Measurements from ENCODE around the gene WDR72. TPM values are rescaled to one million over a fixed set of nuclear protein-coding genes. Genes with fewer than 3 reads are reported as not detected.

WDR72 gene
- total RNA-seq, 2 experiments from 2014 or later = not detected

DNA sequence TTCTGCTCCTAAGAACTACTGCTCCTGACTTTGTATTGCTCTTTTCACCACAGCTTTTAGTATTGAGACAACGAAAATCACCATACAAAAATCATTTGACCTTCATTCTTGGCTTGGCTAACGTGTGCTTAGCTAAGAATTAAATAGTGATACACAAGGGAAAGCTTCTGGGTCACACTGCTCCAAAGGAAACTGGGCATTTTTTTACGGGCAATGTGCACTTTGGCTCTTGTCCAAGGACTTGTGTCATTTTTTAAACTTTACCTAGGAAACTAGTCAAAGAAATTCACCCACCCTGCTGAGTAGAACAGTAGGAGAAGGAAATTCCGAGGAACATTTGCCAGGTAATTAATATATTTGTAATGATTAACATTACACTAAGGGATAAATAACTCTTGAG, 19.8 kb downstream of the WDR72 start:
- DNase-seq (no peak), ATAC-seq (no peak)
- Mint-ChIP-seq H3K36me3 (ENCODE audit: low read depth) (no peaks in the 10 kb centered on the region), H3K27ac (no peak overlapping the region), H3K4me1 (ENCODE audit: low read depth) (no peaks in the 10 kb centered on the region), H3K9me3 (no peaks in the 10 kb centered on the region), H3K4me3 (no peak overlapping the region), H3K27me3 (peaks cover 2% of the 10 kb centered on the region)
- CTCF ChIA-PET = no interaction called here
- POLR2A ChIA-PET = no interaction called here
- intact Hi-C loops (cut with micrococcal nuclease) = no loop called here
- TF ChIP-seq, protein P1, sequence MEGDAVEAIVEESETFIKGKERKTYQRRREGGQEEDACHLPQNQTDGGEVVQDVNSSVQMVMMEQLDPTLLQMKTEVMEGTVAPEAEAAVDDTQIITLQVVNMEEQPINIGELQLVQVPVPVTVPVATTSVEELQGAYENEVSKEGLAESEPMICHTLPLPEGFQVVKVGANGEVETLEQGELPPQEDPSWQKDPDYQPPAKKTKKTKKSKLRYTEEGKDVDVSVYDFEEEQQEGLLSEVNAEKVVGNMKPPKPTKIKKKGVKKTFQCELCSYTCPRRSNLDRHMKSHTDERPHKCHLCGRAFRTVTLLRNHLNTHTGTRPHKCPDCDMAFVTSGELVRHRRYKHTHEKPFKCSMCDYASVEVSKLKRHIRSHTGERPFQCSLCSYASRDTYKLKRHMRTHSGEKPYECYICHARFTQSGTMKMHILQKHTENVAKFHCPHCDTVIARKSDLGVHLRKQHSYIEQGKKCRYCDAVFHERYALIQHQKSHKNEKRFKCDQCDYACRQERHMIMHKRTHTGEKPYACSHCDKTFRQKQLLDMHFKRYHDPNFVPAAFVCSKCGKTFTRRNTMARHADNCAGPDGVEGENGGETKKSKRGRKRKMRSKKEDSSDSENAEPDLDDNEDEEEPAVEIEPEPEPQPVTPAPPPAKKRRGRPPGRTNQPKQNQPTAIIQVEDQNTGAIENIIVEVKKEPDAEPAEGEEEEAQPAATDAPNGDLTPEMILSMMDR (IDR thresholded peaks at IDR 0.05) = no peak

DNA sequence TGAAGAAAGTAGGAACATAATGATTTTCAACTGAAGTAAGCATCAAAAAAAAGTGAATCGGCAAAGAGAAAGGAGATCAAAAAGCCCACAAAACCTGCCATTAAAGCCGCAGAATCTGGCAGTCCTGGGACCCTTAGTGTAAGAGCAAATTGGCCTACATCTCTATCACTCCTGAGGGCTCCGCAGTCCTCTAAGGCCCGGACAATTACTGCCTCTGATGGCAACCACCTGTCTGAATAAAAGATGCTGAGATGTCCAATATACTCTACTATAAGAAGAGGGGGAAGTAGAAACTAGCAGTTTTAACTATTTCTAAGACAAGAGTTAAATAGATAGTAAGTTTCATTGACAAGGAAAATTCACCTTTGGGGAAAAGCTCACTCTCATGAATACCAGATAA, 20.3 kb downstream of the WDR72 start:
- H3K9me3 Mint-ChIP-seq = no peaks in the 10 kb centered on the region
- ATAC-seq = no peak

DNA sequence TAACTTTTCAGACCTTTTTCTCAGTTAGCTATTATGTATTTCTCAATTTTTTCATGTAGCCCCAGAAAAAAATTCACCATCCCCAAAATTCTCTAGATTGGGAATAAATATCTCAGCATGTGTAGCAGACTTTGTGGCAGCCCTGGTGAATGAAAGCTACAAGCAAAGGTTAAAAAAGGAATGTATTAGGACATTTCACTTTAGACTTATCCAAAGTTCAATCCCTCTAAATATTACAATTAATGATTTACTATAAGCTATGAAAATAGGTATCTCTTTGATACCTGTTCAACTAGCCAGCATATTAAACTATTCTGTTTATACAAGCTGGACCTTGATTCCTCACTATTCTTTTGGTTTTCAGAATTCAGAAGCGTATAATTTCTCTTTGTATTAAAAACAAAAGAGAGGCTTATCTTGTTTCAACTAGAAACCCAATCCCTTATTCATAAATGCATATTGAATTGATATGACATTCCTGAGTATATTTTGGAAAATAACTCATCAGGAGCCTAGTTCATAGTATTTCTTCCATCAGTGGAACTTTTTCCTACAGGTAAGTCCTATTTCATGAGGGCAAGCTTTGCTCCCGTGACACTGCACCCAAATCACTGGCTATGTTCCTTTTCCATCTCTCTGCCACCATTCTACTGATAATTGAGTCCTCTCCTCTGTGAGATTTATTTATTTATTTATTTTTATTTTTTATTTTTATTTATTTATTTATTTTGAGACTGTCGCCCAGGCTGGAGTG, 38.0 kb downstream of the WDR72 start:
- intact Hi-C loops (cut with micrococcal nuclease) = no loop called here
- Mint-ChIP-seq H3K36me3 (ENCODE audit: low read depth) (no peaks in the 10 kb centered on the region), H3K4me1 (ENCODE audit: low read depth) (no peaks in the 10 kb centered on the region), H3K27ac (no peak overlapping the region), H3K9me3 (peaks cover 2% of the 10 kb centered on the region), H3K4me3 (no peak overlapping the region), H3K27me3 (peaks cover 5% of the 10 kb centered on the region)
- no peak for ATAC-seq
- DNase-seq = no peak
- ChIA-PET POLR2A (no interaction called here), CTCF (no interaction called here)
- TF ChIP-seq, protein P1 (IDR thresholded peaks at IDR 0.05) = no peak

More for the DNA sequence above, 20.3 kb downstream of the WDR72 start:
- no peak for DNase-seq
- no peaks in the 10 kb centered on the region for H3K4me1 Mint-ChIP-seq (ENCODE audit: low read depth)
- TF ChIP-seq, protein P1 (IDR thresholded peaks at IDR 0.05) = no peak
- no peaks in the 10 kb centered on the region for H3K36me3 Mint-ChIP-seq (ENCODE audit: low read depth)
- intact Hi-C loops (cut with micrococcal nuclease) = no loop called here
- ChIA-PET CTCF (no interaction called here), POLR2A (no interaction called here)
- H3K27me3 Mint-ChIP-seq = peaks cover 2% of the 10 kb centered on the region
- no peak overlapping the region for H3K27ac Mint-ChIP-seq
- no peak overlapping the region for H3K4me3 Mint-ChIP-seq

DNA sequence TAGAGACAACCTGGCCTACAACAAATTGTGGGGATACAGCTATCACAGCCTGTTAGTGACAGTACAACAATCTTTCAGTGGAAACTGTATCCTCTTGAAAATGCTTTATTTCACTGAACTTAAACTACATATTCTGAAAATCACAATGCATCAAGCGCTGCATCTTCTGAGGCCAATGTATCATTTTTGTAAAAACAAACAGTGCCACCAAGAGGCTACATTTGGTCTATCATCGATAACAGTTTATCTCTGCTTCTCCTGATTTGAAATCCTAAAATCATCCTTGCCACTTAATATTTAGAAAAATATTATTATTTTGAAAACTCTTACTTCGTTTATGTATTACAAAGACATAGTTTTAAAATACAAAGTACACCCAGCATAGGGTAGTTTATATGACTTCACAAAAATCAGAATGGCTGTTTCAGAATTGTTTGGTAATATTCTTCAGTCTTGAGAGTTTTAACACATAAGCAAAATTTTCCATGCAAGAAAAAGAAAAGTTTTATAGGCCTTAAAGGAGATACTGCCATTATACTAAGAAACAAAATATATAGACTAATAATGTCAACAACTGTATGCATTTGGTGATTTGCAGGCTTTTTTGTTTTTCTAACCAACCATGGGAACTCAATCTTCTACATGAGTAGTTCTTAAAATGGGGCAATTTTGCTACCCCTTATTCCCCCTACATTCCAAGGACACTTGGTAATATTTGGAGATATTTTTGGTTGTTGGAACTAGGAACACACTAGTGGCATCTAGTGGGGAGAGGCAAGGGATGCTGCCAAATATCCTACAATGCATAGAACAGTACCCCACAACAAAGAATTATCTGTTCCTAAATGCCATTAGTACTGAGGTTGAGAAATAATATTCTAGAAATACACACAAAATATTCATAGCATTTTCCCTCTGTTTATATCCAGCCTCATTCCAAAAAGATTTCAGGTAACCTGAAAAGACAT, 42.3 kb downstream of the WDR72 start:
- H3K4me3 Mint-ChIP-seq = no peak overlapping the region
- intact Hi-C loops (cut with micrococcal nuclease) = no loop called here
- no peak for ATAC-seq
- H3K27me3 Mint-ChIP-seq = peaks cover 1% of the 10 kb centered on the region
- H3K9me3 Mint-ChIP-seq = no peaks in the 10 kb centered on the region
- TF ChIP-seq, protein P1 (IDR thresholded peaks at IDR 0.05) = no peak
- no peak for DNase-seq
- no peaks in the 10 kb centered on the region for H3K4me1 Mint-ChIP-seq (ENCODE audit: low read depth)
- H3K27ac Mint-ChIP-seq = no peak overlapping the region
- ChIA-PET POLR2A (no interaction called here), CTCF (no interaction called here)
- no peaks in the 10 kb centered on the region for H3K36me3 Mint-ChIP-seq (ENCODE audit: low read depth)

DNA sequence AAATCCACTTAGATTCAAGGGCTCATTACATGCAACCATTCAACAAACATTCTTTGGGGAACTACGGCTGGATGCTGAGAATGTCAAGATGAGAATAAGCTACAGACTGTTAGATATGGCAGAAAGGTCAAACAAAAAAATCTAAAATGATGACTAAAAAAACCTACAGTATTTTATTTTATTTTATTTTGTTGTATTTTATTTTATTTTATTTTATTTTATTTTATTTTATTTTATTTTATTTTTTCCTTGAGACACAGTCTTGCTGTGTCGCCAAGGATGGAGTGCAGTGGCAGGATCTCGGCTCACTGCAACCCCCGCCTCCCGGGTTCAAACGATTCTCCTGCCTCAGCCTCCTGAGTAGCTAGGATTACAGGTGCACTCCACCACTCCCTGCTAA, 46.2 kb downstream of the WDR72 start:
- Mint-ChIP-seq H3K4me3 (no peak overlapping the region), H3K4me1 (ENCODE audit: low read depth) (no peaks in the 10 kb centered on the region), H3K27me3 (peaks cover 2% of the 10 kb centered on the region), H3K36me3 (ENCODE audit: low read depth) (no peaks in the 10 kb centered on the region), H3K9me3 (no peaks in the 10 kb centered on the region), H3K27ac (no peak overlapping the region)
- intact Hi-C loops (cut with micrococcal nuclease) = no loop called here
- ChIA-PET POLR2A (no interaction called here), CTCF (no interaction called here)
- DNase-seq (no peak), ATAC-seq (no peak)
- TF ChIP-seq, protein P1 (IDR thresholded peaks at IDR 0.05) = no peak

Measured in activated CD8-positive, alpha-beta T cell treated with anti-CD3 and anti-CD28 coated beads for 36 hours (primary cell).